NCI-H748 (cell line): ENCODE results near the gene LTN1.
A peak's percentile ranks its signal among the peaks of the same experiment; 100 is the strongest.

Experiments used
- DNase-seq: peaks from one replicate; lab custom pipeline; 2025; ENCODE audit not compliant: unreplicated experiment; lab: John Stamatoyannopoulos, UW

LTN1 gene

DNA sequence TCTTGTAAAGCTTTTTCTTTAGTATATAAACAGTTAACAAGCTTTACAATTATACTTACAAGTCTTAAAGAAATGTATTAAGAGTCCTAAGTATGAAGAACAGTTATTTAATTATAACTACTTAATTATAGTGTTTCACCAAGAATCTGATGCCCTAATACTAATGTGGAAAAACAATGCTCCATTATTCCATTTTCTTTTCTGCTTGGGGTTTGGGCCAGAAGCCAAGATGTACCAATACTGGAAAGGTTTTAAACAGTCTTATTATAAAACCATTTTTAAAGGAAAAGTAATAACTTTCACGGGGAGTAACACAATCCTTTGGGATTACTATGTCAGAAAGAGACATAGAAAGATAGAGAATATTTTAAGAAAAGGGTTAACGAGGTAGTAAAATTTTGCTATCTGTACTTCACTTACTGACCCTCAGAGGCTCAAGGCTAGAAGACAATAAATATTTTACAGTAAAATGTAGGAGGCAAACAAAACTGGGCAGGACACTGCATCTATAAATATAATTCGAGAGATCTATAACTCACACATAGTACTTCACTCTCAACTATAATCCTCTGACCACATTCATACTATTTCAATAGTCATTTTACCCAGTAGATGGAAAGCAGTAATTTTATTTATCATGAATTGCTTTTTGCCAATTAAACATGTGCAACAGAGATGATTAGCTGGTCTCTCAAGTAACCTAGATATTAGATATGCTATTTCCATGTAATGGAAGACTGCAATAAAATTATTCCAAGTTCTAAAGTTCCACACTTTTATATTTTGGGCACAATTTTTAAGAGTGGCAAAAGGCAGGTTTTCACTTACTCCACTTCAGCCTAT is 63.9 kb downstream of the LTN1 start:
- no peak for DNase-seq

DNA sequence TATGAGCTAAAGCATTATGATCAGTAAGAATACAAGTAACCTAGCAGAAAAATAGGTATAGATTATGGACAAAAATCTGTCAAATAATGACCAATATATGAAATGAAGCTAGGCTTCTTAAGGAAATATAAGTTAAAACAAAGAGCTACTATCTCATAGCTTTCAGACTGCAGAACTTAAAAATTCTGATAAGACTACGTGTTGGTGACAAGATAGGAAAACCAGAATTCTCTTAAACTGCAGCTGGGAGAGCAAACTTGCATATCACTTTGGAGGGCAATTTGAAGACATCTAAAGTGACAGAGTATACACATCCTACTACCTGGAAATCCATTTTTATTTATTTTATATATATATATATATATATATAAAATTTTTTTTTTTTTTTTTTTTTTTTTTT is 65.5 kb downstream of the LTN1 start:
- DNase-seq, result no peak

DNA sequence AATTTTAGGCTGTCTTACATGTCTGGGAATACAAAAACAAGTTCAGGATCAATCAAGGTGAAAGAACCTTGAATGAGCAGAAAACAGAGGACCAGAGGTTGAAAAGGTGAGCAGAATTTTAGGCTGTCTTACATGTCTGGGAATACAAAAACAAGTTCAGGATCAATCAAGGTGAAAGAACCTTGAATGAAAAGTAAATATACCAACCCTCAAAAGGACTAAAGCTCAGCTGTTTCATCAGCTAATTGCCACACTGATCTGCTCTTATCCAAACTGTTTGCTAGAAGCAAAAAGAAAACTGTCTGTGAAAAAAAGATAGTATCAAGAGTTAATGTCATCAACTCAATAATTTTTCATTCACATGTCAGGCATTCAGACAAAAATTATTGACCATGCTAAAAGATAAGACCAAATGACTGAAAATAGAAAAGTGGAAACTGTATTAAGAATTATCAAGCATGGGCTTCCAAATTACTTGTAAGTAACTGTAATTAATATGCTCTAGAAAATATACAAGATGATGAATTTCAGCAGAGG is 69.2 kb downstream of the LTN1 start:
- no peak for DNase-seq

DNA sequence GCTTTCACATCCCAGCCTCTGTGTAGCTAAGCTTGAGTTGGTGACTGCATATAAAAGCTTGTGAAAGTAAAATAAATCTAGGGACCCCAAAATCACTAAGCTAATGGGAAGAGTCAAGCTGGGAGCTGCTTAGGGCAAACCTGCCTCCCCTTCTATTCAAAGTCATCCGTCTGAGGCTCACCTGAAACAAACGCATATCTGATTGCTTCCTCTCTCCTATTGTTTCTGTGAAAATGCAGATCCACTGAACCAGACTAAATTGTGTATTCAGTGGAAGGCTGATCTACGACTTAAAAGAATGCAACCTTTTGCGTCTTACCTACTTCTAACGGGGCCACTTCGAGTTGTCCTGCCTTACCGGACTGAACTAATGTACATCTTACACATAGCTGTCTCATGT is 70.3 kb downstream of the LTN1 start:
- DNase-seq, result no peak

DNA sequence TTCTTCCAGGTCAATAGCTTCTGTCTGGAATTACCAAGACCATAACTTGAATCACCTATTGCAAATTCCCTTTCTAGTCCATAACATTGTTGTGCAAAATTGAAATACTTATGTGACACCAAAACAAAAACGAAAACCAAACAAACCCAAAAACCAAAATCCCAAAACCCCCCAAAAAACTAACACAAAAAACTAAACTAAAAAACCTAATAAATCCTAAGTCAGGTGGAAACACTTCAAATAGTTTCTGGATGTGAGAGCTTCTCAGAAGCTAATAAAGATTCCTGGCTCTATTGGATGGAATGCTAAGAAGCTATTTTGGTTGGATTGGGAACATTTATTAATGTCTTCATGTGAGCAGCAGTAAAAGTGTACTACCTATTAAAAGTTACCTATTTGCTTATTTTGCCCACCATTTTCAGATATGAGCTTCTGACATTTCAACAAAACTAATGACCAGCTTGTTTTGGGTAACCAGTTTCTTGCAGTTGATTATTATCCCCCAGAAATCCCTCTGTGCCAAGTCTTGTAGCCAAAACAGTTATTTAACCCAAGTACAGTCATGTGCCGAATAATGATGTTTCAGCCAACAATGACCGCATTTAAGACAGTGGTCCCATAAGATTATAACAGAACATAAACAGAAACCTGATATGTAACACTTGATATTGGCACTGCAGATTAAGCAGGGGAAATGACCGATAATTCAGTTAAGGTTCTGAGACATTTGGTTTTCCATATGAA is 76.4 kb downstream of the LTN1 start:
- DNase-seq, result no peak

DNA sequence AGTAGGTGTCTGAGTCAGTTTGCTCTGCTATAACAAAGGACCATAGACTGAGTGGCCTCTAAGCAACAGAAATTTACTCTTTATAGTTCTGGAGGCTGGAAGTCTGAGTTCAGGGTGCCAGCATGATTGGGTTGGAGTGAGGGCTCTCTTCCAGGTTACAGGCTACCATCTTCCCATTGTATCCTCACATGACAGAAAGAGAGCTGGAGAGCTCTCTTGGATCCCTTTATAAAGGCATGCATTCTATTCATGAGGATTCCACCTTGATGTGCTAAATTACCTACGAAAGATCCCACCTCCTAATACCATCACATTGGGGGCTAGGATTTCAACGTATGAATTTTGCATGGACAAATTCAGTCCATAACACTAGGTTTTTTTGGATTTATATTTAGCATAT is 79.6 kb downstream of the LTN1 start:
- DNase-seq, result no peak

DNA sequence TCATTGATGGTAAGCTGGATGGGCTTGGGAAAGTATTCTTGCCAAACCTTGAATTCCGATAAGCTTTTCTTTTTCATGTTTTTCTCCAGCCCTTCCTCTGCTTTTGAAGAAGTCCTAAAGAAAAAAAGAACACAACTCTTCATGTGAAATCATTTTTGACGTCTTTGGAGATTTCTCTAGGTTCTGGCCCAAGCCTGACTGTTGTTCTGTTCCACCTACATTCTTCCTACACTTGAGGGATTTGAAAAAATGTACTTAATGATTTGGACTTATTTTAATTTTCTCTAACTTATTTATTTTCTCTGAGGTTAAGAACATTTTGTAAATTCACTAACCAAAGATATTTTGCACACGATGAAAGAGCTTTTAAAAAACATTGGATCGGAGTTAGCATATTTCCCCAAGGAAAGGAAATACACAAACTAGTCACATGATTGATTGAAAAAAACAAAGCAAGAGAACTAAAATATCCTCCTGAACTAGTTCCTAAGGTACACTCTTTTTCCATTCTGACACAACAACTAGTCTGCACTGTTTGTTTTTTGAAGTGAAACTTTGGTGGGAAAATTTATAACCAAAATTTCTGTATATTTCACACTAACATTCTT is 82.3 kb downstream of the LTN1 start:
- DNase-seq, result no peak

DNA sequence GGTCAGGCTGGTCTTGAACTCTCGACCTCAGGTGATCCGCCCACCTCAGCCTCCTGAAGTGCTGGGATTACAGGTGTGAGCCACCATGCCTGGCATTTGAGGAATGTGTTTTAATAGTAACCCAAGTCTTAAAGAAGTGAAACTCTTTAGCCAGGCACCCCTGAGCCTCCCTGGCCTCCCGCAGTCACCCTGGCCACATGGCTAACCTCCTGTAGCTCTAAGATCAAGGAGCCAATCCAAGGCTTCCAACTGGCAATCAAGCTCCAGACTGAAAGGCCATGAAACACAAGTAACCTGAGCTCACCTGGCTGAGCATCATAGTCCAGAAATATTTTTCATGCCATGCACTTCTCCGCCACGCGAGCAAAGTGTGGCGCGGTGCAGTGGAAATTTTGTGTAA is 84.3 kb downstream of the LTN1 start:
- DNase-seq, result no peak

DNA sequence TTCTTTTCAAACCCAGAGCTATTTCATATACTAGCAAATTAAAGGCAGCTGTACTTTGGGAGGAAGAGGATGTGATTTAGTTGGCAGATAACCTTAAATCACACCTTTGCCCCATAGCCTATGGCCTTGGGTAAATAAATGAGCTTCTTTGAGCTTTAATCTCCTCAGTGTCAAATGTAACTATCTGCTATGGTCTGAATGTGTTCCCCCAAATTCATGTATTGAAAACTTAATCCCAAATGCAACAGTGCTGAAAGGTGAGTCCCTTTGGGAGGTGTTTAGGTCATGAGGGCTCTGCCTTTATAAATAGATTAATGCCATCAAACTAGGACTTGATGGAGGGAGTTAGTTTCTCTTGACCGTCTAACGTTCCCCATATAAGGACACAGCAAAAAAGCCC is 85.8 kb downstream of the LTN1 start:
- no peak for DNase-seq

DNA sequence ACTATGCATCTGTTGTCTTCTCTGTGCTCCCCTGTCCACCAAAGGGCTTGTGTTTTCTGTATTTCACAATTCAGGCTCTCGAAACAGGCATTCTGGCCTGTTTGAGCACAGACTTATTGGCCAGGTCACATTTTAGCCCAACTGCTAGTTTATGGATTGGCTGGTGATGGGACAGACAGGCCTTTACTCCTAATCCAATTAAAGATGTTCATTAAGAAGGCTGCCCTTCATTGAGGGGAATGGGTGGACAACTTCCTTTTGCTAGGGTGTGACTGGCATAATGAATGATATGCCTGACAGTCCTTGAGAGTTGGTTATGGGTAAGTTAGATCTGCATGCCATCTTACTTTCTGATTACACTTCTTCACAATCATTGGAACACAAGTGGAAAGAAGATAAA is 86.4 kb downstream of the LTN1 start:
- DNase-seq, result no peak

DNA sequence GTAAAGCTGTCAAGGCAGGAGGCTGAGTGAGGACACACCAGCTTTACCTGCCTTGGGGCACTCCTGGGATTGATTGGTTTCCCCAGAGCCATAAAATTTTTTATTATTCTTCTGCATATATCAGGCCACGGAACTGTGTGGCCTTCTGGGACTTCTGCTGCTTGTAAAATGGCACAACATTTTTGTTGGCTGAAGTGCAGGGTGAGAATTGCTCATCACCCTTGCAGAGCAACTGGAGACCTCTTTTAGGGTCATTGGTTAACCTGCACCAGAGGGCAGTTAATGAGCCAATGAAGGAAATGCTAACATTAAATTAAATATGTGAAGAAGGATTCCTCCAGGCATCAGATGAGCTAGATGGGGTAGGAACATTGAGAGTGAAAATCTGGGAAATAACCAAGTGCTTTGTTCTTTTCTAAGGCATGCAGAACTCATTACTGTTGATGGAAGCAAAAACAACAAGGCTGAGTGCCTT is 87.7 kb downstream of the LTN1 start:
- DNase-seq, result no peak

DNA sequence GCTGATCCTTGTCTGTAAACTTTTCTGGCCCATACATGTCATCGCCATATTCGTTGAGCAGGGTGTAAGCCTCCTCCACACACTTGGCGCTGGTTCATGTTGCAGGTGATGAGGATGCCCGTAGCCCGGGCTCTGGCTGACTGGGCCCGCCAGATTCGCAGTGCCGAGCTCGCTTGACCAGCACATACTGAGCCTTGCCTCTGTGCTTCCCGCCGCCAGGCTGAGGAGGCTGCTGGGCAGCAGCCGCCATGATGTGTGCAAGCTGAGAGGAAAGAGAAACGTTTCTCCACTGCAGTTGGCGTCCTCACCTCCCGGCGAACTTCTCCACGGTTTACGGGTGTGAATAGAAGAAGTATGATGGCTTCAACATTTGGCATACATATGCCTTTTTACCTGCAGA is 89.2 kb downstream of the LTN1 start:
- DNase-seq, result no peak

DNA sequence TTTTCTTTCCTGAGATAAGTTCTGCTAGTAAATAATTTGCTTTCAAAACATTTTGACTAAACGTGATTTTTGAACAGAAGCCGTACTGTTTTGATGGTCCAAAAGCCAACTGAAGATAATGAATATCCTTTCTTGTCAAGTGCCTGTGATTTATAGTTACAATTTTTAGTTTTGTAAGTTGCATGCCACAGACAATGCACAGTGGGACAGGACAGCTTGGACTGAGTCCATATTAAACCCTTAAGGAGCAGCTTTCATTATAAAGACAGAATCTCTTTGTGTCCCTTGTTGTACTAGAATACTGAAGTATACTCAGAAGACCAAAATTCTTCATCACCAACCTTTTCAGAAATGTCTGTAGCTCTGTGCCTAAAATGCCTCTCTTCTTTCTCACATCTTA is 92.2 kb downstream of the LTN1 start:
- no peak for DNase-seq

DNA sequence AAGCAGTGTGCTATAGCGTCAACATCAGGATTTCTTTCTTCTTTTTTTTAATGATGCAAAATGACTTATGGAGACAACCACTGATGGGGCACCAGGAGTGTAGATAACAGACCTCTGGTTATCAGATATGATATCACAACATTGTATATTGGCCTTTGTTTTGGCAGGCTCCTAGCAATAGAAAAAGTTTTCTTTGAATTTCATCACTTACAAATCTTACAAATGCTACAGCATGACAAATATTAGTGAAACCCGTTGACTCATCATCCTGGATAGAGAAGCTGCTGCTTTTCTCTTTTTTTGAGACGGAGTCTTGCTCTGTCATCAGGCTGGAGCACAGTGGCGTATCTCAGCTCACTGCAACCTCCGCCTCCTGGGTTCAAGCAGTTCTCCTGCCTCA is 92.9 kb downstream of the LTN1 start:
- DNase-seq, result no peak

DNA sequence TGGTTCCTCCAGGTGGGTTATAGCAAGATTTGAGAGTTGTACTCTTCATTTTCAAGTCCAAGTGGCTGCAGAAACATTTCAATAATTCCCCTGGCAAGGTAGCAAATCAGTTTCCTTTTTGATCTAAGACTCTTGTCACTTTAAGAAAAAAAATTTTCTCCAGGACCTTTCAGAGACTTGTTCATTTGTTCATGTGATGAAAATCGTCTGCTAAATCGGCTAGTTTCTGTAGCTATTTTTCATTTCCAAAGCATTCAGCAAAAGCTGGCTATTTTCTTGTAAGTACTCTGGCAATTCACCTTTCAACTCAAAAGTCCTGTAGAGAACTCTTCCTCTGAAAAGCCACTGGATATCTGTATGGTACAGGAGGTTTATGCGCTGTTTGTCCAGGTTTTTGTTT is 93.5 kb downstream of the LTN1 start:
- DNase-seq, result no peak

DNA sequence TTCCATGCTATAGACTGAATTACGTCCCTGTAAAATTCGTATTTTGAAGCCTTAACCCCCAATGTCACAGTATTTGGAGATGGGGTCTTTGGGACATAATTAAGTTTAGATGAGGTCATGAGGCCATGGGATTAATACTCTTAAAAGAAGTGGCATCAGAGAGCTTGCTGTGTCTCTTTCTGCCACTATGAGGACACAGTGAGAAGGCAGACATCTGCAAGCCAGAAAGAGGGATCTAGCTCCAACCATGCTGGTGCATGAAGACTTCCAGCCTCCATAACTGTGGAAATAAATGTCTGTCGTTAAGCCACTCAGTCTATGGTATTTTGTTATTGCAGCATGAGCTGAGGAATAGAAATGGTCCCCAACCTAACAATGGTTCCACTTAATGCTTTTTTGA is 99.0 kb downstream of the LTN1 start:
- no peak for DNase-seq

DNA sequence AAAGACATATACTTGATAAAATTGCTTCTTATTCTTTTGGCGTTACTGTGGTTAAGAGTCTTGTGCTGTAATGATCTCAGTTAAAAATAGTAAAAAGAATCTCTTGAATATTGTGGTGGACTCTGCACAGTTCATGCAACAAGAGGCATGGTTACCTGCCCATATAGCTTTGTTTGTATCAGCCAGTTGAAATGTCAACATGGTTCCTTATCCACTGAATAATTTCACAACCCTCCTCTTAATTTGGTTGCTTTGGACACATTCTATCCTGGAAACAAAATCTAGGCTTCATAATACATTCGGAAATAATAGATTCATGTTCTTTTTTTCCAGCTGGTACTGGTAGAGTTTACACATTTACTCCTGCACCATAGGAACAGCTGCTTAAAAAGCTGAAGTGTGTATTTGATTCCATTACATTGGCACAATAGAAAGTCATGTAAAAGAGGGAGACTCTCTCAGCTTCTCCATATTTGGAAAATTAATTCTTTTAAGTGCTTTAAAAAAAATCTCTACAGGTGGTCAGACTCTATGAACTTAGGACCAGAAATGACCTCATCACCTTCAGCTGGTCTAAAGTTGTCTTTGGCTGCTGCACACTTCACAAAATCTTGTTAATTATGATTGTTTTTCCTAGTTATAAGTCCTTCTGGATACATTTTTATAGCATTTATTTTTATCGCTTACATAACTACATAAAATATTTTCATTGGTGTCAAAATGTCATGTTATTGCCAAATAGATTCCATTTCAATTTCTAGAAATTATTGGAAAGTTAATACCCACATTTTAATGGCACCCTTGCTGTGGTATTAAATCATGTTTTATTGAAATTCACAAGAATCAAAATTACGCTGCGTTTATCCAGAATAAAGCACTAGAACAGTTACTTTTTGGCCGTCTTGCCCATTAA is 100.2 kb downstream of the LTN1 start:
- DNase-seq, result no peak

DNA sequence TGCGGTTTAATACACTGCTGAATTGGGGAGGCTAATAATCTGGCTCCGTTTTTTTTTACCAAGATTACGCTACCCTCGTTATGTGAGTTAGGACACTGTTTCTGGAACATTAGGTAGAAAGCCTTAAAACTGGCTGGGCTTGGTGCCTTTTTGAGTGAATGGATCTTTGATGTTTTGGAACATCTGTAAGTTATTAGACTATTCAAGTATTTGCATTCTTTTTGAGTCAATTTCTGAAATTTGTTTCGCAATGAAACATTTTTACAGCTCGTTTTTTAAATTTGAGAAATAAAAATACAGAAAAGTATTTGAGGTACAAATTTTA is 106.9 kb downstream of the LTN1 start:
- no peak for DNase-seq

DNA sequence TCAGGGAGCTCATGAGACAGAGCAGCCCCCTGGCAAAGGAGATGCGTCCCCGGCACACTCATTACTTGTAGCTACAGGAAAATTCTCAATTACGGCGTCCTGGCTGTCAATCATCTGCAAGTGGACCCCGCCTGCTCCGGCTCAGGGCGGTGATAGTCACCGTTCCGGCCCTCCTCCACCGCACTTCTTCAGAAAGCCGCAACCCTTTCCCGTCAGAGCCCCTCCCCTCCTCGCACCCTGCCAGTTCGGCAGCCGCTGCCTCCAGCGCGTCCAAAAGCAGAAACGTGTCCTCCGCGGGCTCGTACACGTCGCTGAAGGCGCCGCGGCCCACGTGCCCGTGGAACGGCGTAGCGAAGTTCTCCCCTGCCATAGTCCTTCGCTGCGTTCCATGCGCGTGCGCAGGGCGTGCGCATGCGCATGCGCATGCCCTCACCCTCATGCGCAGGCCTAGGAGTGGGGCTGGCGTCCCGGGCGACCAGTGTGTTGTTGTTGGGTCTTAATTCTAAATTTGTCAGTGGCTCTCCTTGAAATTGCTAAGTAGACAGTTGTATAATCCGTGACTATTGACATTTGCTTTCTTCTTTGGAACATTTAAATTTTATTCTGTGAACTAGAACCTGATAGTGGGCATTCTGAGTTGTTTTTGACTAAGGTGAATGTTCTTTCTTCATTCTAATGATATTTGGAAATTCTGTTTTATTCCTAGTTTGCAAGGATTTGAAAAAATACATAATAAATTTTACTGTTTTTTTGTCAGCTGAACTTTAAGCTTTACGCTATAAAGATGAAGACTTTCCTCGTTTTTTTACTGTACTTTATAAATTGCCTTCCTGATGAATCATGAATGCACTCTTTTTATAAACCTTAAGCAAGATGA is 107.5 kb downstream of the LTN1 start:
- peak; percentile 94 for DNase-seq

DNA sequence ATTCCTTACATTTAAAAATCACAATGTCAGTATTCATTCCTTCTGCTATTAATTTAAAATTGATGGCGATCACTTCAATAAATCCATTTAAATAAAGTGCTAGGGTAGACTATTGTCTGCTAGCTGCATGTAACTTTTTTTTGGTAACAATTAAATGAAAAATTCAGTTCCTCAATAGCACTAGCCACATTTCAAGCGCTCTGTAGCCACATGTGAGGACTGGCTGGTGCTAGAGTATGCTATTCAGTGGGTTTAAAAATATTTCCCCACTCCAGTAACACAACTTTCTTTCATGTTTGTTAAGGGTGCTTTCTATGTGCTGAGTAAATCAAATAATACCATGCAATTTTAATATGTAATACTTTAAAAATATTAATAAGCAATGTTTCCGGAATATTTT is 108.2 kb downstream of the LTN1 start:
- DNase-seq, result no peak
